Endothelial cell (in vitro differentiated cells): ENCODE results near the gene PEBP1. TPM values are rescaled to one million over a fixed set of nuclear protein-coding genes. Genes with fewer than 3 reads are reported as not detected.

Experiments used
- DNase-seq: peaks from one replicate; pipeline ENCODE4 v3.0.0; 2021; ENCODE audit warnings: low spot score
- H3K27ac Mint-ChIP-seq: one replicate; pipeline ENCODE4 v1.8.0; 2021; ENCODE audit warnings: mixed read lengths, inconsistent platforms; ENCODE audit not compliant: unreplicated experiment
- H3K27me3 Mint-ChIP-seq: one replicate; pipeline ENCODE4 v1.8.0; 2021; ENCODE audit warnings: mild to moderate bottlenecking, moderate library complexity, mixed read lengths, inconsistent platforms; ENCODE audit not compliant: unreplicated experiment
- H3K36me3 Mint-ChIP-seq: one replicate; pipeline ENCODE4 v1.8.0; 2021; ENCODE audit warnings: mild to moderate bottlenecking, low read depth, mixed read lengths, inconsistent platforms; ENCODE audit not compliant: unreplicated experiment
- H3K4me1 Mint-ChIP-seq: one replicate; pipeline ENCODE4 v1.8.0; 2021; ENCODE audit warnings: mild to moderate bottlenecking, mixed read lengths, inconsistent platforms; ENCODE audit not compliant: unreplicated experiment
- H3K4me3 Mint-ChIP-seq: one replicate; pipeline ENCODE4 v1.8.0; 2021; ENCODE audit warnings: mild to moderate bottlenecking, mixed read lengths, inconsistent platforms; ENCODE audit not compliant: unreplicated experiment
- H3K9me3 Mint-ChIP-seq: one replicate; pipeline ENCODE4 v1.8.0; 2021; ENCODE audit warnings: mixed read lengths, inconsistent platforms; ENCODE audit not compliant: unreplicated experiment
- total RNA-seq: library from RNA; stranded (reverse); fragmentation: NEBNext Ultra II Directional; extraction: Animal tissue kit (Norgen Biotek cat#: 25700); gene quantifications from one replicate; pipeline ENCODE4 v1.2.1, GENCODE V29; 2021; ENCODE audit not compliant: unreplicated experiment
- TF ChIP-seq, protein P1 (sequence below): fragments of 200-600 bp; sonication (generic); IDR thresholded peaks from one replicate; pipeline ENCODE4 v1.5.0; 2021; ENCODE audit warnings: antibody characterized with exemption; ENCODE audit not compliant: unreplicated experiment

PEBP1 gene
- total RNA-seq, 1 donor from 2014 or later, result 138 TPM

DNA sequence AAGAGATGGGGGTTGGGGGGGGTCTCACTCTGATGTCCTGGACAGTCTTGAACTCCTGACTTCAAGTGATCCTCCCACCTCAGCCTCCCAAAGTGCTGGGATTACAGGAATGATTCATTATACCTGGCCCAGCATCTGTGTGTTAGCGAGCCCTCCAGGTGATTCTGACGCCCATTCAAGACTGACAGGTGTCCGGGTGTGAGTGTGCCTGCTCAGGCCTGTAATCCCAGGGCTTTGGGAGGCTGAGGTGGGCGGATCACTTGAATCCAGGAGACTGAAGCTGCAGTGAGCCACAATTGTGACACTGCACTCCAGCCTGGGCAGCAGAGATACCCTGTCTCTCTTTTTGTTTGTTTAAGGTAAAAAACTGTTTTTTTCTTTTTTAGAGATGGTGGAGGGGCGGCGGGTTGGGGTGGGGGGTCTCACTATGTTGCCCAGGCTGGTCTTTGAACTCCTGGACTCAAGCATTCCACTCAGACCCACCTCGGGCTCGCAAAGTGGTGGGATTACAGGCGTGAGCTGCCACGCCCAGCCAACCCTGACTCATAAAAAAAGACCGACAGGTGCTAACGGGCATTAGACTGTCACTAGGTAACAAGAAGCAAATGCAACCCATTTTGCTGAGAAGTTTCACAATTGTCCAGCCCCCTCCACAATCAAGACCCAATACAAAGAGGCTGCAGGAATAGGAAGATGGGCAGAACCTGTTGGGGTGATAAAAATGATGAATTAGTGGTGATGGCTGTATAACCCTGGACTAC is 36.8 kb upstream of the PEBP1 start:
- no peak for DNase-seq
- Mint-ChIP-seq H3K9me3 (no peaks in the 10 kb centered on the region), H3K4me3 (no peak overlapping the region), H3K4me1 (peaks cover 11% of the 10 kb centered on the region), H3K27me3 (peaks cover 3% of the 10 kb centered on the region), H3K36me3 (peaks cover 5% of the 10 kb centered on the region), H3K27ac (no peak overlapping the region)
- TF ChIP-seq, protein P1, sequence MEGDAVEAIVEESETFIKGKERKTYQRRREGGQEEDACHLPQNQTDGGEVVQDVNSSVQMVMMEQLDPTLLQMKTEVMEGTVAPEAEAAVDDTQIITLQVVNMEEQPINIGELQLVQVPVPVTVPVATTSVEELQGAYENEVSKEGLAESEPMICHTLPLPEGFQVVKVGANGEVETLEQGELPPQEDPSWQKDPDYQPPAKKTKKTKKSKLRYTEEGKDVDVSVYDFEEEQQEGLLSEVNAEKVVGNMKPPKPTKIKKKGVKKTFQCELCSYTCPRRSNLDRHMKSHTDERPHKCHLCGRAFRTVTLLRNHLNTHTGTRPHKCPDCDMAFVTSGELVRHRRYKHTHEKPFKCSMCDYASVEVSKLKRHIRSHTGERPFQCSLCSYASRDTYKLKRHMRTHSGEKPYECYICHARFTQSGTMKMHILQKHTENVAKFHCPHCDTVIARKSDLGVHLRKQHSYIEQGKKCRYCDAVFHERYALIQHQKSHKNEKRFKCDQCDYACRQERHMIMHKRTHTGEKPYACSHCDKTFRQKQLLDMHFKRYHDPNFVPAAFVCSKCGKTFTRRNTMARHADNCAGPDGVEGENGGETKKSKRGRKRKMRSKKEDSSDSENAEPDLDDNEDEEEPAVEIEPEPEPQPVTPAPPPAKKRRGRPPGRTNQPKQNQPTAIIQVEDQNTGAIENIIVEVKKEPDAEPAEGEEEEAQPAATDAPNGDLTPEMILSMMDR, result no peak

DNA sequence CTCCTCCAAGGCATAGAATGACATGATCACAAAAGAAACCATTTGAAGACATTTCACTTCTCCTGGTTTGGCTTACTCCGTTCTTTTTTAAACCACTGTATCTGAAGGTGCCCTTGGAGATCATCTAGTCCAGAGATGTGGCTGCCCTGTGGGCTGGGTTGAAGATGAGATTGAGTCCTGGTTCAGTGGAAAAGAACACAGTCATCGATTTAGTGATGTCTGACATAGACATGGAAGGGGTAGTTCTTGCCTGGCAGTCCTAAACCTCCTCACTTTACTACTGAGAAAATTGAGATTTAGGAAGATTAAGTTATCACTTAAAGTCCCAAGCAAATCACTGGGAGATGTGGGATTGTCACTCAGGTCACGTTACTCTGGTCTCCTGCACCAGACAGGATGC is 34.9 kb upstream of the PEBP1 start:
- Mint-ChIP-seq H3K27ac (no peak overlapping the region), H3K9me3 (no peaks in the 10 kb centered on the region), H3K27me3 (peaks cover 3% of the 10 kb centered on the region), H3K4me3 (no peak overlapping the region), H3K4me1 (peaks cover 16% of the 10 kb centered on the region), H3K36me3 (peaks cover 5% of the 10 kb centered on the region)
- TF ChIP-seq, protein P1, result no peak
- no peak for DNase-seq

DNA sequence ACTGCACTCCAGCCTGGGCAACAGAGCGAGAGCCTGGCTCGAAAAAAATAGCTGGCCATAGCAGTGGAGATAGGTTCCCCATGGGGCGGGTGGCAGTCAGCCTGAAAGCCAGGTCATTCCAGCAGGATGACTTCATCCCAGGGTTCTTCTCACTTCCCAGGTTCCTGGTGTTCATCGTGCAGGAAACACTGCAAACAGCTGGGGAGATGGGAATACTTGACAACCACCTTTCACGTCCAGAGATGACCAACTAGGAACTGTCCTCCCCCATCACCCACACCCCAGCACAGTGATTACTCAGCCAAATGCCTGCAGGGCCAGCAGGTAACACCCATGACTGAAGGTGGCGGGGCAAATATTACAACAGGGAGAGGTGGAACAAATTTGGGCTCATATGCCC is 33.9 kb upstream of the PEBP1 start:
- Mint-ChIP-seq H3K27ac (no peak overlapping the region), H3K4me3 (peak overlapping the region; percentile 99), H3K27me3 (peaks cover 5% of the 10 kb centered on the region), H3K36me3 (peaks cover 5% of the 10 kb centered on the region), H3K9me3 (no peaks in the 10 kb centered on the region), H3K4me1 (peaks cover 16% of the 10 kb centered on the region)
- peak; percentile 9 for DNase-seq
- TF ChIP-seq, protein P1, result no peak

DNA sequence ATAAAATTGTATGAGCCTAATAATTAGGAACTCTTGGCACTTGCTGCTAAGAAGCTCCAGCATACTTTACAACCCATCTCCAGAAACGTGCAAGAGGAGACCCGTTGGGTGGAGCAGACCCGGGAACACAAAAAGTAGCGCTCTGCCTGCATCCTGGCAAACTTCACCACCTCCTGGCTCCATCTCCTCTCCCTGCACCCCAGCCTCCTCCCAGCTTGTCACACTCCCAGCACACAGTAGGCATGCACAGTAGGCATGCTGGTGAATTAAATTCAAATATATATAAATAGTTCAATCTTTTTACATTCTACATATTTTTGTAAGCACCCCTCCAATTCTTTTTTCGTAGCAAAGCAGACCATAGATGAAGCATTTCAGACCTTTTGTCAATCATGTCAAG is 33.3 kb upstream of the PEBP1 start:
- H3K27ac Mint-ChIP-seq, result peak overlapping the region; percentile 96
- no peaks in the 10 kb centered on the region for H3K9me3 Mint-ChIP-seq
- H3K27me3 Mint-ChIP-seq, result peaks cover 6% of the 10 kb centered on the region
- peak overlapping the region; percentile 99 for H3K4me3 Mint-ChIP-seq
- peaks cover 5% of the 10 kb centered on the region for H3K36me3 Mint-ChIP-seq
- DNase-seq, result no peak
- TF ChIP-seq, protein P1, result no peak
- peaks cover 16% of the 10 kb centered on the region for H3K4me1 Mint-ChIP-seq

DNA sequence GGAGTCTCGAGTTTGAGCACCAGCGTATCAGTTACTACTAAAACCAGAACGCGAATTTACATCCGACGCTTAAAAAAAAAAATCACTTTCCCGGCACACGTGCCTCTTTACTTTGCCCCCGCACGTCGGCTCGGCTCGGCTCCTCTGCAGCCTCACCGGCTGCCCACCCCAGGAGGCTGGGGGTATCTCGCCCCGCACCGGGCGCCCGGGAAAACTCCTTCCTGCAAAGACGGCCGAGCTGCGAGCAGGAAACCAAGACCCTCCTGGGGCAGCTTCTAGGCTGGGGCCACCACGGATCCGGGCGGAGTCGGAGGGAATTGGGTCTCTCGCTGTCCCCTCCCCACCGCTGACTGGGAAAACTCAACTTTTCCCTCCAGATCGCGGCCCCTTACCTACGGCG is 32.7 kb upstream of the PEBP1 start:
- Mint-ChIP-seq H3K27ac (peak overlapping the region; percentile 96), H3K36me3 (peaks cover 5% of the 10 kb centered on the region), H3K27me3 (peaks cover 6% of the 10 kb centered on the region), H3K4me3 (peak overlapping the region; percentile 99), H3K4me1 (peaks cover 15% of the 10 kb centered on the region), H3K9me3 (no peaks in the 10 kb centered on the region)
- TF ChIP-seq, protein P1, result no peak
- no peak for DNase-seq
